CD4-positive, CD25-positive, alpha-beta regulatory T cell (primary cell): ENCODE measurements around the gene TESPA1. TPM values are rescaled to one million over a fixed set of nuclear protein-coding genes. Genes with fewer than 3 reads are reported as not detected.

Experiments used
- ATAC-seq, 2 donors: fragments of 150-1000 bp; cut with Tn5 transposase; one replicate each; pipeline ENCODE4 v1.10.0; 2021; ENCODE audit warnings: low read depth in 2 of 2, moderate number of reproducible peaks in 2 of 2, moderate library complexity in 1 of 2
- DNase-seq, 3 donors: peaks; one replicate each; pipeline versions ENCODE4 v3.0.0 to v3.0.0-alpha.2; 2012 to 2022; ENCODE audit warnings: mixed read lengths in 1 of 3
- H3K27ac ChIP-seq: one replicate; pipeline ENCODE4 v1.7.0; 2013; ENCODE audit warnings: mild to moderate bottlenecking, low read length; ENCODE audit not compliant: insufficient read depth, poor library complexity, severe bottlenecking
- H3K27me3 ChIP-seq: one replicate; pipeline ENCODE4 v1.7.0; 2013; ENCODE audit warnings: low read length; ENCODE audit not compliant: control insufficient read depth, insufficient read depth
- H3K36me3 ChIP-seq: one replicate; pipeline ENCODE4 v1.7.0; 2013; ENCODE audit warnings: mild to moderate bottlenecking, low read length, moderate library complexity; ENCODE audit not compliant: control insufficient read depth, insufficient read depth
- H3K4me1 ChIP-seq: 2 replicates; pipeline ENCODE4 v1.7.0; 2013; ENCODE audit warnings: mild to moderate bottlenecking, low read length; ENCODE audit not compliant: insufficient read depth, control insufficient read depth, poor library complexity, severe bottlenecking
- H3K4me3 ChIP-seq: one replicate; pipeline ENCODE4 v1.7.0; 2013; ENCODE audit warnings: low read depth, mild to moderate bottlenecking, low read length, moderate library complexity
- H3K9me3 ChIP-seq, 2 experiments: 1 replicate in 1 of 2; 2 replicates in 1 of 2; pipeline ENCODE4 v1.7.0; 2013; ENCODE audit warnings: low read length in 2 of 2, mild to moderate bottlenecking in 1 of 2, moderate library complexity in 1 of 2; ENCODE audit not compliant: control insufficient read depth in 2 of 2
- H3K27ac Mint-ChIP-seq, 3 donors: one replicate each; pipeline ENCODE4 v1.8.0; 2020 to 2022; ENCODE audit warnings: mild to moderate bottlenecking in 3 of 3, mixed read lengths in 3 of 3, moderate library complexity in 2 of 3
- H3K27me3 Mint-ChIP-seq: one replicate; pipeline ENCODE4 v1.8.0; 2022; ENCODE audit warnings: mild to moderate bottlenecking, mixed read lengths
- H3K36me3 Mint-ChIP-seq: one replicate; pipeline ENCODE4 v1.8.0; 2020; ENCODE audit warnings: mixed read lengths
- H3K4me1 Mint-ChIP-seq, 4 donors: one replicate each; pipeline ENCODE4 v1.8.0; 2020 to 2022; ENCODE audit warnings: mixed read lengths in 4 of 4, mild to moderate bottlenecking in 1 of 4
- H3K4me3 Mint-ChIP-seq, 4 donors: one replicate each; pipeline ENCODE4 v1.8.0; 2020 to 2022; ENCODE audit warnings: mild to moderate bottlenecking in 4 of 4, mixed read lengths in 4 of 4, moderate library complexity in 3 of 4
- H3K9me3 Mint-ChIP-seq, 7 donors: one replicate each; pipeline ENCODE4 v1.8.0; 2020 to 2022; ENCODE audit warnings: mixed read lengths in 7 of 7, mild to moderate bottlenecking in 3 of 7, moderate library complexity in 2 of 7
- polyA plus RNA-seq, 4 donors: library from polyadenylated mRNA; unstranded; fragments of 300-500 nt; fragmentation: Illumina TruSeq; gene quantifications; one replicate each; pipeline ENCODE4 v1.2.3, GENCODE V29; 2021
- total RNA-seq: library from RNA; stranded (reverse); gene quantifications from one replicate; pipeline ENCODE4 v1.2.3, GENCODE V29; 2022

TESPA1 gene
- total and polyA plus RNA-seq, 5 donors from 2014 or later: 78.0 to 121 (median 93.8) TPM

DNA sequence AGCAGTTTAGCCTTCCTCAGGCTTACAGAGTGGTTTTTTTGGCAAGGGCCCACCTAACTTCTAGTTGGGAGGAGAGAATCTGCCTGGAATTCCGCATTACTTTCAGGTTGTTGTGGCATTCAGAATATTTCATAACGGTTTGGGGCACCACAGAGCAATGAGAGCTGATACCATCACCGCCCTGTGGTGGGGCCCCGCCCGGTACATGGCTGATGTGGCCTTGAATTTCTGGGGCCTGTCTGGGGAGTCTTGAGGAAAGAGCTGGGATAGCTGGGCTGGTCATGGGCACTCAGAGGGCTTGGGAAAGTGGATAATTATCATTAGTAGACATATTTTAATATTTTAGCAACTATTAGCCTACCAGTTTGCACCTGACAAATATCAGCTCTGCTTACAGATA lies 4.2 kb downstream of the TESPA1 start:
- Histone ChIP-seq H3K36me3 (peaks cover 12% of the 10 kb centered on the region), H3K4me1 (peaks cover 85% of the 10 kb centered on the region), H3K27me3 (no peaks in the 10 kb centered on the region), H3K9me3 (no peaks in the 10 kb centered on the region), H3K27ac (peak overlapping the region; percentile 67), H3K4me3 (peak overlapping the region; percentile 99)
- Mint-ChIP-seq H3K36me3 (peaks cover 57% of the 10 kb centered on the region), H3K9me3 (no peaks in the 10 kb centered on the region), H3K4me3 (peak overlapping the region; percentile 86 to 97 (median 94)), H3K4me1 (peaks cover 52 to 94% (median 78%) of the 10 kb centered on the region in 4 donors), H3K27me3 (no peaks in the 10 kb centered on the region), H3K27ac (peak overlapping the region; percentile 95 to 99 (median 99))
- DNase-seq (peak; percentile 17 to 64 (median 45)), ATAC-seq (peak; percentile 25 to 32)

DNA sequence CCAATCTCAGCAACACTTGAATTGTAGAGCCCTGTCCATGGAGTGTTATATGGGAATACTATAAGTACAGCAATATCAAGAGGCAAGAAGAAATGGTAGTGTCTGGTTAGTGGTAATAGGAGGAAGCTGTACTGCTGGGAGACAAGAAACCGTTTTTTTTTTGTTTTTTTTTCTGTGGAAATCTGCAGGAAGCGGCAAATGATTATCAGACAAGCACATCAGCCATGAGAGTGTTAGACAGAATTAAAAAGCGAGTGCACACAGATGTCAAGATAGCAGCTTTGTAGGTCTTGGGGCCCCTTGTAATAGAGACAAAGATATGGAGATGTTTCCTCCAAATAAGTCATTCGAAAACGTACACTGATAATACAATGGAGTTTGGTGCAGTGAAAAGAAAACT lies 6.7 kb downstream of the TESPA1 start:
- peak overlapping the region; percentile 99 for H3K4me3 ChIP-seq
- peaks cover 35% of the 10 kb centered on the region for H3K36me3 ChIP-seq
- no peaks in the 10 kb centered on the region for H3K9me3 Mint-ChIP-seq
- peak overlapping the region; percentile 57 to 99 (median 58) for H3K27ac Mint-ChIP-seq
- H3K4me3 Mint-ChIP-seq: peak overlapping the region; percentile 75 to 95 (median 86)
- H3K36me3 Mint-ChIP-seq: peaks cover 70% of the 10 kb centered on the region
- H3K9me3 ChIP-seq: no peaks in the 10 kb centered on the region
- peak overlapping the region; percentile 33 for H3K27ac ChIP-seq
- no peaks in the 10 kb centered on the region for H3K27me3 ChIP-seq
- ATAC-seq (no peak), DNase-seq (peak in 1 of 3 donors; percentile 35)
- H3K27me3 Mint-ChIP-seq: no peaks in the 10 kb centered on the region
- H3K4me1 ChIP-seq: peaks cover 73% of the 10 kb centered on the region
- peaks cover 54 to 100% (median 86%) of the 10 kb centered on the region in 4 donors for H3K4me1 Mint-ChIP-seq

DNA sequence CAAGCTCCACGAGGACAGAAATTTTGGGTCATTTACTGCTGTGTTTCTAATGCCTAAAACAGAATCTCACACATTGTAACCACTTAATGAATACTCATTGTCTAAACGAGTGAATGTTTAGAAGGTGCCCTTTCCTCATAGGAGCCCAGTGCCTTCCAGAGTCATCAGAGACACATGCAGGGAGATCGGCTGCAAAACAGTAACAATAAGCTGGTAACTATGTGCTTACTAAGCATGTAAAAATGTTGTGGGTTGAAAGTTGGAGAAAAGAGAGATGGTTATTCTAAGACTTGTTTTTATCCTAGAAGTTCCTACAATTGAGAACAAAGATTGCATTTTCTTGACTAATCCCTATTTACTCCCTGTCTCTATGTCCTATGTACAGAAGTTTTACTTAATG lies 7.4 kb downstream of the TESPA1 start:
- Histone ChIP-seq H3K27ac (peak overlapping the region; percentile 33), H3K4me3 (peak overlapping the region; percentile 99), H3K27me3 (no peaks in the 10 kb centered on the region), H3K36me3 (peaks cover 42% of the 10 kb centered on the region), H3K9me3 (no peaks in the 10 kb centered on the region), H3K4me1 (peaks cover 66% of the 10 kb centered on the region)
- Mint-ChIP-seq H3K4me3 (peak overlapping the region; percentile 75 to 95 (median 86)), H3K9me3 (no peaks in the 10 kb centered on the region), H3K27ac (peak overlapping the region; percentile 92 to 99 (median 97)), H3K36me3 (peaks cover 70% of the 10 kb centered on the region), H3K27me3 (no peaks in the 10 kb centered on the region), H3K4me1 (peaks cover 51 to 99% (median 81%) of the 10 kb centered on the region in 4 donors)
- DNase-seq (no peak), ATAC-seq (no peak)

DNA sequence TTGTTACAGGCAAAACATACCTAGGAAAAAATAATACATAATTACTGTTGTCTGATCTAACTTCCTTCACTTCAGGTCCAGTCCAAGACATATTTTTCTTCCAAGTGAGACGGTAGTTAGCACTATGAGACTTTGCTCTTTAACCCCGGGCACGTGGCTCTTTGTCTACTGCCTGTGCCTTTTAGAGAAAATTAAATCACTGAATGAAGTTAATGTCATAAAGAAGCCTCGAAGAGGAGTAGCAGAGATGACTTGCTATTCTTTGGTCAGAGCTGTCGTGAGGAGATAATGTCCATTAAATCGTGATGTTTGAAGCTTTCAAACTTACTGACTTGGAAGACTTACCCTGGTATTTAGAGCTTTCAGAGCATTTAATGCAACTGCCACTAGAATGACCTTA lies 8.7 kb downstream of the TESPA1 start:
- peaks cover 70% of the 10 kb centered on the region for H3K36me3 Mint-ChIP-seq

DNA sequence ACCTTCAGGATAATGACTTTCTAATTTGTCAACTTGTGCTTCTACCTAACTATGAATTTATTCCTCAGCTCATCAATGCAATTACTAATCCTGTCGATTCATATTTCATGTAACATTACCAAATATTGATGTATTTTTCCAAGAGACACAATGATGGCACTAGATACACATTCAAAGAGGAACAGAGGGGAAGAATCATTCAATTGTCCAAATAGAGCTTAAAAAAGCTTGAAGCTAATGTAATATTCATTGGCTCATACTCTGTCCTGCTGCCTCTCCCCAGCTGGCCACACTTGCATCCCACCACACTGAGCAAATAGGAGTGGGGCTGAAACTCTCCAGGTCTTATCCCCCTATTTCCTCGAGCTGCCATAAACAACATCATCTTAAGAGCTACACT lies 9.3 kb downstream of the TESPA1 start:
- peak overlapping the region; percentile 48 for H3K27ac ChIP-seq
- Mint-ChIP-seq H3K36me3 (peaks cover 72% of the 10 kb centered on the region), H3K9me3 (no peaks in the 10 kb centered on the region), H3K4me1 (peaks cover 47 to 96% (median 81%) of the 10 kb centered on the region in 4 donors), H3K4me3 (peak overlapping the region in 2 of 4 donors; percentile 37 to 63), H3K27ac (peak overlapping the region; percentile 60 to 99 (median 94)), H3K27me3 (no peaks in the 10 kb centered on the region)
- H3K36me3 ChIP-seq: peaks cover 56% of the 10 kb centered on the region
- ATAC-seq (no peak), DNase-seq (no peak)
- H3K4me3 ChIP-seq: no peak overlapping the region
- no peaks in the 10 kb centered on the region for H3K27me3 ChIP-seq
- H3K9me3 ChIP-seq: no peaks in the 10 kb centered on the region
- H3K4me1 ChIP-seq: peaks cover 50% of the 10 kb centered on the region

More for the DNA sequence above, 8.7 kb downstream of the TESPA1 start:
- Mint-ChIP-seq H3K4me1 (peaks cover 48 to 96% (median 82%) of the 10 kb centered on the region in 4 donors), H3K27ac (peak overlapping the region; percentile 82 to 99 (median 92)), H3K4me3 (peak overlapping the region; percentile 44 to 71 (median 57)), H3K27me3 (no peaks in the 10 kb centered on the region), H3K9me3 (no peaks in the 10 kb centered on the region)
- H3K36me3 ChIP-seq: peaks cover 50% of the 10 kb centered on the region
- no peak for DNase-seq
- no peaks in the 10 kb centered on the region for H3K27me3 ChIP-seq
- peaks cover 53% of the 10 kb centered on the region for H3K4me1 ChIP-seq
- peak overlapping the region; percentile 34 for H3K27ac ChIP-seq
- peak overlapping the region; percentile 52 for H3K4me3 ChIP-seq
- ATAC-seq: no peak
- H3K9me3 ChIP-seq: no peaks in the 10 kb centered on the region

DNA sequence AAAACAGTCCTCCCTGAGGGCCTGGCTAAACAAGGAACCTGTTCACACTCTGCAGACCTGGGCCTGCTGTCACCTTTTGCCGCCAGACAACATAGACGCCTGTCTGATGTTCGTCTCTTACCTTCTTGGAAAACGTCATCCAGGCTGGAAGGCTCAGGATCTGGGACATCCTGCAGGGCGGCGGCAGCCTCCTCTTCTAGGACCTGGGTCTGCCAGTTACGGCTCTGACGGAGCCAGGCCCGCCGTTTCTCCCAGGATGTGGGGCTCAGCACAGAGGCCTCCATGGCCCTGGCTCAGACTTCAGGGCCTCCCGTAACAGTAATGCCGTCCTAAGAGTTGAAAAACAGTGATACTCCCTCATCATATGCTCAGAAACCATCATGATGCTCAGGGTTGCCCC lies 10.3 kb downstream of the TESPA1 start:
- H3K9me3 ChIP-seq: no peaks in the 10 kb centered on the region
- ATAC-seq: no peak
- peaks cover 57% of the 10 kb centered on the region for H3K36me3 ChIP-seq
- DNase-seq: no peak
- no peak overlapping the region for H3K4me3 ChIP-seq
- peaks cover 67% of the 10 kb centered on the region for H3K36me3 Mint-ChIP-seq
- H3K27ac ChIP-seq: peak overlapping the region; percentile 6
- no peaks in the 10 kb centered on the region for H3K9me3 Mint-ChIP-seq
- H3K27me3 Mint-ChIP-seq: no peaks in the 10 kb centered on the region
- H3K27me3 ChIP-seq: no peaks in the 10 kb centered on the region
- peaks cover 48% of the 10 kb centered on the region for H3K4me1 ChIP-seq
- H3K27ac Mint-ChIP-seq: peak overlapping the region; percentile 57 to 99 (median 78)
- H3K4me3 Mint-ChIP-seq: peak overlapping the region in 2 of 4 donors; percentile 1 to 71
- peaks cover 37 to 93% (median 75%) of the 10 kb centered on the region in 4 donors for H3K4me1 Mint-ChIP-seq

DNA sequence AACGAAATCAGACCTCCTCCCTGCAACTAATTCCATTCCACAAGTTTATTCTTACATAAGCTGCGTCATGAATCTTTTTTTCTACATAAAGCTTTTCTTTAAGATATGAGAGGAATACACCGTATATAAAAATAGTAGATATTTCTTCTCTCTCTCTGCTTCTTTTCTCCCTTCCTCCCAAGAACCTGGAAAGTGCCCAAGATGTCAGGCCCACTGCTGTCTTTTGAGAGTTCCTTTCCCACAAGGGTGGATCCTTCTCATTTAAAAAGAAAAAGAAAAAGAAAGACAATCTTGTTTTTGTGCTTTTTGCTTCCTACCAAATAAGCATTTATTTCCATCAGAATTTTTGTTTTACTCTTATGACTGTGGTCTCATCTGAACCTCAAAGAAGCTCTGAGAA lies 11.0 kb downstream of the TESPA1 start:
- ATAC-seq: no peak
- peaks cover 47% of the 10 kb centered on the region for H3K4me1 ChIP-seq
- Mint-ChIP-seq H3K9me3 (no peaks in the 10 kb centered on the region), H3K36me3 (peaks cover 62% of the 10 kb centered on the region), H3K4me3 (peak overlapping the region in 1 of 4 donors; percentile 2), H3K27ac (peak overlapping the region; percentile 62 to 99 (median 72)), H3K4me1 (peaks cover 34 to 88% (median 72%) of the 10 kb centered on the region in 4 donors), H3K27me3 (no peaks in the 10 kb centered on the region)
- no peak overlapping the region for H3K27ac ChIP-seq
- H3K27me3 ChIP-seq: no peaks in the 10 kb centered on the region
- H3K36me3 ChIP-seq: peaks cover 57% of the 10 kb centered on the region
- H3K4me3 ChIP-seq: no peak overlapping the region
- no peak for DNase-seq
- H3K9me3 ChIP-seq: no peaks in the 10 kb centered on the region

DNA sequence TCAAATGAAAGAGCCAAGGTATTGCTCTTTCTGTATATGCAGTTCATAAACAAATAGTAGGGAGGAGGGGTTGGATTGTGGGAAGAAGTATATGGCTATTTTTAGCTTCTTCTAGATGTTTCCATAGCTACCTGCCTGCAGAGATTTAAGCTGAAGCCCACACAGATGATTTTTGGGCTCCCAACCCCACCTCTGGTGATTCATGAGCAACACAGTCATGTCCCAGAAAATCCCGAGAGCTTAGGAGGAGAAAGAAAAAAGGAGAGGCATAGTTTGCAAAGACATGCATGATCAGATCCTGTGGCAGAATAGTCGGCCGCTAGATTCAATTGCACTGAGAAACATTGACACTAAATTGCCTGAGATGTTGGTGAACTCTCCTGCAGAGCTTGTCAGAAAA lies 13.8 kb downstream of the TESPA1 start:
- peaks cover 32% of the 10 kb centered on the region for H3K4me1 ChIP-seq
- Mint-ChIP-seq H3K27me3 (no peaks in the 10 kb centered on the region), H3K36me3 (peaks cover 68% of the 10 kb centered on the region), H3K27ac (peak overlapping the region; percentile 10 to 73 (median 68)), H3K9me3 (no peaks in the 10 kb centered on the region), H3K4me1 (peaks cover 26 to 79% (median 63%) of the 10 kb centered on the region in 4 donors), H3K4me3 (peak overlapping the region in 1 of 4 donors; percentile 41)
- DNase-seq: no peak
- no peaks in the 10 kb centered on the region for H3K9me3 ChIP-seq
- no peak for ATAC-seq
- peaks cover 62% of the 10 kb centered on the region for H3K36me3 ChIP-seq
- H3K27ac ChIP-seq: peak overlapping the region; percentile 35
- H3K4me3 ChIP-seq: no peak overlapping the region
- no peaks in the 10 kb centered on the region for H3K27me3 ChIP-seq
